ENCODE results near the gene SLC37A1. TPM values are rescaled to one million over a fixed set of nuclear protein-coding genes. Genes with fewer than 3 reads are reported as not detected.
A peak's percentile ranks its signal among the peaks of the same experiment; 100 is the strongest.

The SLC37A1 gene
- total RNA-seq, 1 experiment from 2014 or later, result 15.0 TPM

DNA sequence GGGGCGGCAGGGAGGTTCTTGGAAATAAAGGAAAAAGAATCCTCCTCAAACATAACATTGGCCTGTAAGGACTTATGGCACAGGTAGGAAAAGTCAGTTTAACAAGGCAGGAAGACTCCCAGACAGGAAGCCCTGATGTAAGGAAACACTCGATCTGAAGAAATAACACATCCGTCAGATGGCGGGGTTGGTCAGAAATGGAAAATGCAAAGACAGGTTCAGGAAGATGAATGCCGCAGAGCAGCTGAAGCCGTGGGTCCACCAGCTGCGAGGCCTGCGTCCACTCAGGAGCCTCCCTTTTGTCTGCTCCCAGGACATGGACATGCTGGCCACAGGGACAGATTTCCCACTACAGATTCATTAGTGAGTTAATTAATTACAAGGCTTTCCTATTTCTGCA, 21.5 kb upstream of the SLC37A1 start (continued):
- TF ChIP-seq ELF1 (IDR thresholded peaks at IDR 0.05; ENCODE audit: borderline replicate concordance, low read depth), result no peak
- no peak for TF ChIP-seq REST (IDR thresholded peaks at IDR 0.05; ENCODE audit: low read depth)
- no peak for TF ChIP-seq SP1 (IDR thresholded peaks at IDR 0.05; ENCODE audit: low read depth)
- no peak for TF ChIP-seq YY1 (IDR thresholded peaks at IDR 0.05; ENCODE audit: extremely low read depth, insufficient replicate concordance, low read depth, low read length)
- no peak for TF ChIP-seq CBX3 (IDR thresholded peaks at IDR 0.05; ENCODE audit: low read depth)

GRCh38 chr21:42493109-42494060, 20.3 kb upstream of the SLC37A1 start:
- H2AFZ ChIP-seq (ENCODE audit: low read depth, low read length, poor library complexity, severe bottlenecking), result no peak overlapping the region
- no peak for ATAC-seq

More at GRCh38 chr21:42493109-42494060, 20.3 kb upstream of the SLC37A1 start:
- DNase-seq (ENCODE audit: low read depth, low spot score), result no peak
- Histone ChIP-seq H3K79me2 (ENCODE audit: insufficient read depth, low read length) (no peaks in the 10 kb centered on the region), H3K4me2 (ENCODE audit: low read length) (peak overlapping the region; percentile 36), H3K9me3 (ENCODE audit: control insufficient read depth in 1 of 2, insufficient read depth in 1 of 2, low read depth in 1 of 2, low read length in 2 of 2) (no peaks in the 10 kb centered on the region), H3K27ac (ENCODE audit: low read depth, low read length) (no peak overlapping the region), H4K20me1 (ENCODE audit: insufficient read depth) (no peaks in the 10 kb centered on the region), H3K9me2 (ENCODE audit: insufficient read depth) (no peaks in the 10 kb centered on the region), H3K27me3 (ENCODE audit: insufficient read depth, low read length) (no peaks in the 10 kb centered on the region), H3K4me1 (ENCODE audit: control insufficient read depth in 1 of 2, insufficient read depth in 2 of 2, low read length in 2 of 2) (peaks cover 10 to 28% of the 10 kb centered on the region in 2 experiments; a peak in 3 of 4 replicates), H3K36me3 (ENCODE audit: control insufficient read depth in 1 of 2, insufficient read depth in 2 of 2, low read length in 2 of 2) (no peaks in the 10 kb centered on the region), H3K9ac (ENCODE audit: low read length) (no peak overlapping the region), H3K4me3 (replicated peaks in 1 of 2; ENCODE audit: low read depth in 1 of 2, low read length in 2 of 2) (no peak overlapping the region)
- CTCF ChIA-PET, result no interaction called here
- TF ChIP-seq SIN3A (IDR thresholded peaks at IDR 0.05; ENCODE audit: low read depth) (no peak), CEBPB (IDR thresholded peaks at IDR 0.05; ENCODE audit: low read depth) (no peak), EGR1 (IDR thresholded peaks at IDR 0.05; ENCODE audit: low read depth) (no peak), ELF1 (IDR thresholded peaks at IDR 0.05; ENCODE audit: borderline replicate concordance, low read depth) (no peak)
- POLR2A ChIA-PET, result no interaction called here
- intact Hi-C loops (cut with micrococcal nuclease), result no loop called here
- no TSS peak for BruUV-seq (replicated peaks)
- RAD21 ChIA-PET (ENCODE audit: low non-redundant PET in 1 of 2, low total read pairs in 2 of 2, uncharacterized antibody in 2 of 2, unreplicated experiment in 2 of 2), result no interaction called here

All from HCT116 (cell line).